Measurements from ENCODE around the gene OLFM1.

OLFM1 gene

GRCh38 chr9:135087489-135087792 lies at the start of gene OLFM1:
OLFM1 (plus strand) TSS chr9:135087668; CDS start chr9:135087990, 322 bp downstream.
- DNase-seq: no peak

- DNase-seq: no peak
Measured at GRCh38 chr9:135038331-135038730, 49.1 kb upstream of the OLFM1 start.

GRCh38 chr9:135038826-135039225 lies 48.6 kb upstream of the OLFM1 start:
- DNase-seq: no peak

- no peak for DNase-seq
Measured at GRCh38 chr9:135039266-135039870, 48.1 kb upstream of the OLFM1 start.

DNA sequence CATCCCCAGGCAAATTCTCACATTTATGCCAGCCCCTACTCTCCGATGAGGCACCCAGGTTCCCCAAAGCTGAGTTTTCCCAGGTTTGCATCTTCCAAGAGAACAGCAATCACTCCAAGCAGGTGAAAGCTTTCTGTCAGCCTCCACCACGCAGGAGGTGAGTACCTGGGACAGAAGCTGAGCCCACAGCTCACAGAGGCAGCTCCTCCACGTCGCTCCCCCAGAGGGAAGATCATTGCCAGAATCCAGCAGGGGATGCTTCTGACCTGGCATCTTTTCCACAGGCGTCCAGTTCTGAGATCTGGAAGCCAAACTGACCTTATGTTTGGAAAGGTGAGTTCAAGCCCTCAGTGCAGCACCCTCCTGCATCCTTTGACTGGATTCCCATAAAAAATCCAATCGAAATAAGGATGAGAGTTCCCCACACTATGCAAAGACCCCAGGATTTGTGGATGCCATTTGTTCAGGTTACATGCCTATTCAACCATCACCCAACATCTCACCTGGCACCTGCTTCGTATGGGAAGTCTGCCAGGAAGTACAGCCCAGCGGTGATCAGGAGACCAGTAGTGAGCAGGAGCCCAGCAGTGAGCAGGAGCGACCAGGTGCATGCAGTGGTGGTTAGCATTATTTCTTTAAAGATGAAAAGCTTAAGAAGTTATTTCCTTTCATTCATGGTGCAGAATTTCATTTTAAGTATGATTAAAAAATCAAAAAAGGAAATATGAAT lies 47.4 kb upstream of the OLFM1 start:
- no peak for DNase-seq

- DNase-seq: no peak
Measured at GRCh38 chr9:135040892-135041291, 46.6 kb upstream of the OLFM1 start.

- no peak for DNase-seq
Measured at GRCh38 chr9:135043345-135043744, 44.1 kb upstream of the OLFM1 start.

DNA sequence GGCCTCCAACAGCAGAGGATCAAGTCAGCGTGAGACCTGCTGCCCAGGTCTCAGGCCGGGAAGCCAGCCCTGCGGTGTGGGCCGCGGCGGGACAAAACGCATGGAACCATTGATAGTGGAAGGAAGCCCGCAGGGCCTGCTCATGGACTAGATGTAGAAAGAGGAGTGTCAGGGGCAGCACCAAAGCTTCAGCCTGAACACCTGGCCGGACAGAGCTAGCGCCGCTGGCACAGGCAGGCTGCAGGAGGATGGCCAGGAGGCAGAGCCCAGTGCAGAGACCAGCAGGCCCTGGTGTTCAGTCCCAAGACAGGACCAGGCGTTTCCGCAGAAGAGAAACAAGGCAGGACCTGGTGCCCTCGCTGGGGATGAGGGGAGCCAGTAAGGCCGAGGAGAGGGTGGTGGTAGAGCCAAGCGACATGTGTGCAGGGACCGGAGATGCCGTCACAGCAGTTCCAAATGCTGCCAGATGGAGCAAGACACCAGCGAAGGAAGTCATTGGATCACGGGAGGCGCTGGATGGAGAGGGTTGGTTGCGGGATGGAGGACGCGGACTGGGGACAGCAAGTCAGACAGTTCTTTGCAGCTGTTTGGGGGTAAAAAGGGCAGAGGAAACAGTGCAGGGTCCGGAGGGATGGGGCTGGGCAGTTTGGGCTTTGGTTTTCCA lies 42.1 kb upstream of the OLFM1 start:
- DNase-seq: no peak

- DNase-seq: no peak
Measured at GRCh38 chr9:135045928-135046738, 41.3 kb upstream of the OLFM1 start.

DNA sequence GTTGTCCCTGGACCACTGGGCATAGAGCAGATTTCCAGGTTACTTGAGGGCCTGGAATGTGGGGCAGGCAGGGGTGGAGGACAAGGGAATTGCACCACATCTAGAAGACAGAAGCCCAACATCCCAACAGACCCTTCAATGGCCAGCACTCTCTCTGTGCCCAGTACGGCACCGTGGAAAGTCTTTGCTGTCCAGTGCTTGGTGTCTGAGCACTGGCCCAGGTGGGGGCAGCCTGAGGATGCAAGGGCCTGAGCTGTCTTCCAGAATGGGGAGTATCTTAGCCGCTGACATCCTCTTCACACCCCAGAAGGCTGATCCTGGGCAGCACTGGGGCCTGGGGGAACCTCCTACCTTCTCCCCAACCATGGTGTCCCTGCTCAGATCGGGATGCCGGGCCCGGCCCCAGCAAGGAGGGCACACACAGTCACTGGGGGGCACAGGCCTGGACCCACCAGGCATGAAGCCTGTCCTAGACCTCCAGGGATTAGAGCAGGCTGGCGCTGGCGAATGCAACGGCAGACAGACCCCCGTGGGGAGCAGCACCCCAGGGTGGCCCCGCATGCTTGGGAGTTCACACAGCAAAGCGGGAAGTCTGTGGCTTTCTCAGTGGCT lies 40.6 kb upstream of the OLFM1 start:
- DNase-seq: no peak

GRCh38 chr9:135047521-135047920 lies 39.9 kb upstream of the OLFM1 start:
- DNase-seq: no peak

GRCh38 chr9:135048046-135048757 lies 39.3 kb upstream of the OLFM1 start:
- no peak for DNase-seq

DNA sequence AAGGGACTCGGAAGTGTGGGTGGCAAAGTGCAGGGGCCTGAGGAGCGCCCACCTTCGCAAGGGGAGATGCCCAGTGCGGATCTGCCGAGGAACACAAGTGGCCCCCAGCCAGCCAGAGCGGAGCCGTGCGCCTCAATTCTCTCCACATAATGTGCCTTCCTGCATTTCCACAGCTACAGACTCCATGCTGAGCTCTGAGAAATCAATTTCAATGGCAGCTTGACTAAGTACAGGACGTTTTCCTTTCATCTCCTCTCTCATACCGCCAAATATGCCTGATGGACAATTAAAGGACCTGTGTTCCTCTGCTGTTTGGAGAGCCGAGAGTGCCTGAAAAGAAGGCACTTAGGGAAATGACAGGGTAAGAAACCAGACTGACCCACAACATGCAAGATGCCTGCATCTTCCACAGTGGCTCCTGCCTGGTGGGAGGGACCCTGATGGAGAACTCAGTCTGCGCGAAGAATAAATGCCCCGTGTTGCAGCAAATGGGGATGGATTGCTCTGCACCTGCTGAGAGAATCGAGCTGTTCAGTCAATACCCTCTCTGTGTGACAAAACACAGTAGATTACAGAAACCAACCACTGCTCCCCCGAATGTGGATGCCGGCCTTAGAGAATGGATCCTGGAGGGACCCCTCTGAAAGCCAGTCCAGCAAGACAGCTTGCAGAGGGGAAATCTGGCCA lies 38.6 kb upstream of the OLFM1 start:
- DNase-seq: no peak

GRCh38 chr9:135049460-135049859 lies 38.0 kb upstream of the OLFM1 start:
- no peak for DNase-seq

- no peak for DNase-seq
Measured at GRCh38 chr9:135050072-135050990, 37.1 kb upstream of the OLFM1 start.

DNA sequence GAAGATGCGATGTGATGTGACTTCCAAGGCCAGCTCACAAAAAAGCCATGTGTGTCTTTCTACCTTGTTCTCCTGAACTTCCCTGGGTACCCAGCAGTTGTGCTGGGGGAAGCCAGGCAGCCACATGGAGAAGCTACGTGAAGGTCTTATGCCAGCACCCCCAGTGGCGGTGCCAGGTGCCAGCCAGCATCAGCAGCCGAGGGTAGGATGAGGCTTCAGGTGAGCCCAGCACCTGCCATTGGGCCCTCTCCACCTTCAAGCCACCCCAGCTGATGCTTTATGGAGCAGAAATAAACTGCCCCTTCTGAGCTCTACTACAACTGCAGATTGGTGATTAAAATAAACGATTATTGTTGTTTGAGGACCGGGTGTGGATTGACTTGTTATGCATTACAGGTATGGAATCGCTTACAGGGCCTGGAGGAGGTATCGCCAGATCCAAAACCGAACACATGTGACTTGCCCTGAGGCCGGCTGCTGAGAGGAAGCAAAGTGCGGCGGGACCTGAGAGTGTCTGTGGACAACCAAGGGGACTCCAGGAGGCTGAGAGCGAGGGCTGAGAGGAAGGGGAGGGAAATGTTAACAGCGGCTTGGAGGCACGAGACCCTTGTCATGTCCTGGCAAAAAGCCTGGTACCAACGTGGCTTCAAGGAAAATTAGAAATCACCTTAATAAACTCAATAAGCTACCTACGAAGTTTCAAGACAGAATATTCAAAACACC lies 36.0 kb upstream of the OLFM1 start:
- no peak for DNase-seq

- no peak for DNase-seq
Measured at GRCh38 chr9:135053133-135053532, 34.3 kb upstream of the OLFM1 start.

- no peak for DNase-seq
Measured at GRCh38 chr9:135055181-135055580, 32.3 kb upstream of the OLFM1 start.

GRCh38 chr9:135056541-135056940 lies 30.9 kb upstream of the OLFM1 start:
- no peak for DNase-seq
